ENCODE results near the gene KIF3A. TPM values are rescaled to one million over a fixed set of nuclear protein-coding genes. Genes with fewer than 3 reads are reported as not detected.
A peak's percentile ranks its signal among the peaks of the same experiment; 100 is the strongest.

Gene KIF3A
- total RNA-seq, 2 donors from 2014 or later: 5.9 to 14.0 TPM

- Histone ChIP-seq H3K27me3 (replicated peaks; ENCODE audit: insufficient read depth) (no peaks in the 10 kb centered on the region), H3K4me3 (peak overlapping the region; percentile 71 to 85), H3K9me3 (no peaks in the 10 kb centered on the region), H3K36me3 (no peaks in the 10 kb centered on the region), H3K27ac (no peak overlapping the region), H3K4me1 (replicated peaks) (no peaks in the 10 kb centered on the region)
- intact Hi-C loops (cut with DNase I): no loop called here
- WGBS: 45% methylated on average over 4 of the region's 4 CpGs
- TF ChIP-seq POLR2AphosphoS5 (IDR thresholded peaks at IDR 0.05): no peak
- no peak for DNase-seq (ENCODE audit: low spot score)
These were observed 40.8 kb upstream of the KIF3A start for GRCh38 chr5:132778129-132778528.

GRCh38 chr5:132777209-132778069 lies 40.1 kb upstream of the KIF3A start, which contains the start of gene SEPTIN8:
TSS of gene SEPTIN8 (minus strand) at chr5:132777239. CDS start at chr5:132777137, 102 bp downstream.
- peak; percentile 32 for DNase-seq (ENCODE audit: low spot score)
- Histone ChIP-seq H3K27me3 (replicated peaks; ENCODE audit: insufficient read depth) (no peaks in the 10 kb centered on the region), H3K4me1 (replicated peaks) (no peaks in the 10 kb centered on the region), H3K4me3 (peak within 1 kb of the TSS; percentile 71 to 85), H3K9me3 (no peaks in the 10 kb centered on the region), H3K36me3 (no peaks in the 10 kb centered on the region), H3K27ac (peak within 1 kb of the TSS; percentile 70 to 71)
- intact Hi-C loops (cut with DNase I): no loop called here
- WGBS: 1% methylated on average over 72 of the region's 82 CpGs
- TF ChIP-seq CTCF (IDR thresholded peaks at IDR 0.05): no peak
- TF ChIP-seq POLR2A (IDR thresholded peaks at IDR 0.05): peak; percentile 10

- intact Hi-C loops (cut with DNase I): no loop called here
- no peak for DNase-seq (ENCODE audit: low spot score)
- Histone ChIP-seq H3K4me1 (replicated peaks) (no peaks in the 10 kb centered on the region), H3K27me3 (replicated peaks; ENCODE audit: insufficient read depth) (no peaks in the 10 kb centered on the region), H3K27ac (peak overlapping the region; percentile 70 to 71), H3K9me3 (no peaks in the 10 kb centered on the region), H3K36me3 (no peaks in the 10 kb centered on the region), H3K4me3 (peak overlapping the region; percentile 71 to 85)
- 1% methylated on average over 40 of the region's 40 CpGs for WGBS
- TF ChIP-seq CTCF (IDR thresholded peaks at IDR 0.05) (no peak), POLR2A (IDR thresholded peaks at IDR 0.05) (no peak), POLR2AphosphoS5 (IDR thresholded peaks at IDR 0.05) (no peak)
These were observed 39.5 kb upstream of the KIF3A start for GRCh38 chr5:132776938-132777208.

- no peaks in the 10 kb centered on the region for H3K9me3 ChIP-seq
- H3K4me3 ChIP-seq: peak overlapping the region; percentile 71 to 85
- H3K4me1 ChIP-seq (replicated peaks): no peaks in the 10 kb centered on the region
- TF ChIP-seq CTCF (IDR thresholded peaks at IDR 0.05) (no peak), POLR2A (IDR thresholded peaks at IDR 0.05) (no peak), POLR2AphosphoS5 (IDR thresholded peaks at IDR 0.05) (no peak)
- H3K27me3 ChIP-seq (replicated peaks; ENCODE audit: insufficient read depth): no peaks in the 10 kb centered on the region
- peak overlapping the region; percentile 70 to 71 for H3K27ac ChIP-seq
- intact Hi-C loops (cut with DNase I): no loop called here
- WGBS: 7% methylated on average over 36 of the region's 39 CpGs
- peak; percentile 23 for DNase-seq (ENCODE audit: low spot score)
- no peaks in the 10 kb centered on the region for H3K36me3 ChIP-seq
These were observed 39.0 kb upstream of the KIF3A start for GRCh38 chr5:132776131-132776937.

GRCh38 chr5:132775476-132775961 lies 38.2 kb upstream of the KIF3A start:
- 33% methylated on average over 7 of the region's 7 CpGs for WGBS
- no peak for DNase-seq (ENCODE audit: low spot score)
- intact Hi-C loops (cut with DNase I): no loop called here

More at GRCh38 chr5:132775476-132775961, 38.2 kb upstream of the KIF3A start:
- no peaks in the 10 kb centered on the region for H3K36me3 ChIP-seq
- H3K27ac ChIP-seq: no peak overlapping the region
- H3K4me1 ChIP-seq (replicated peaks): no peaks in the 10 kb centered on the region
- TF ChIP-seq POLR2AphosphoS5 (IDR thresholded peaks at IDR 0.05) (no peak), POLR2A (IDR thresholded peaks at IDR 0.05) (no peak), CTCF (IDR thresholded peaks at IDR 0.05) (no peak)
- H3K9me3 ChIP-seq: no peaks in the 10 kb centered on the region
- no peak overlapping the region for H3K4me3 ChIP-seq
- H3K27me3 ChIP-seq (replicated peaks; ENCODE audit: insufficient read depth): no peaks in the 10 kb centered on the region

Data from prostate gland (tissue), 2 donors.